Superior temporal gyrus (tissue), 1 donor: ENCODE data around the gene TXNDC11.

Experiments used
- DNase-seq: peaks from one replicate; pipeline ENCODE4 v3.0.0-alpha.2; 2016; ENCODE audit errors: extremely low spot score

Gene TXNDC11

GRCh38 chr16:11755022-11755760 is 12.5 kb upstream of the TXNDC11 start:
- DNase-seq, result no peak

GRCh38 chr16:11752856-11753255 is 10.2 kb upstream of the TXNDC11 start:
- no peak for DNase-seq

DNA sequence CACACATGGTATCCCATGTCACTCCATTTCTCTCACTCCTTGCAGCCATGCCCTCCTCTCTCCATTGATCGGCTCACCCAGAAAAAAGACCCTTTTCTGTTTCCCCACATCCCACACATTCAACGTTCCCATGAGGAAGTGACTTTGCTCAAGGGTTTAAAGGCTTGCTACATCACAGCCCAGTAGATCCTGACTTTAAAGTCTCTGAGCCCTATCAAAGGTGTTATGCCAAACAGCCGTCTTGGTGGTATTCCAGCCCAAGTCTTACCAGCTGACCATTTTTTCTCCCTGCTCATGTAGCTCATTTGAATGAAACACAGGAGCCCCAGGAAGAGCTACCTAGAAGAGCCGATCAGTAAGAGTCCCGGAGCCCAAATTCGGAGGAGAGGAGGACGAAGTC is 7.4 kb upstream of the TXNDC11 start:
- DNase-seq, result no peak

DNA sequence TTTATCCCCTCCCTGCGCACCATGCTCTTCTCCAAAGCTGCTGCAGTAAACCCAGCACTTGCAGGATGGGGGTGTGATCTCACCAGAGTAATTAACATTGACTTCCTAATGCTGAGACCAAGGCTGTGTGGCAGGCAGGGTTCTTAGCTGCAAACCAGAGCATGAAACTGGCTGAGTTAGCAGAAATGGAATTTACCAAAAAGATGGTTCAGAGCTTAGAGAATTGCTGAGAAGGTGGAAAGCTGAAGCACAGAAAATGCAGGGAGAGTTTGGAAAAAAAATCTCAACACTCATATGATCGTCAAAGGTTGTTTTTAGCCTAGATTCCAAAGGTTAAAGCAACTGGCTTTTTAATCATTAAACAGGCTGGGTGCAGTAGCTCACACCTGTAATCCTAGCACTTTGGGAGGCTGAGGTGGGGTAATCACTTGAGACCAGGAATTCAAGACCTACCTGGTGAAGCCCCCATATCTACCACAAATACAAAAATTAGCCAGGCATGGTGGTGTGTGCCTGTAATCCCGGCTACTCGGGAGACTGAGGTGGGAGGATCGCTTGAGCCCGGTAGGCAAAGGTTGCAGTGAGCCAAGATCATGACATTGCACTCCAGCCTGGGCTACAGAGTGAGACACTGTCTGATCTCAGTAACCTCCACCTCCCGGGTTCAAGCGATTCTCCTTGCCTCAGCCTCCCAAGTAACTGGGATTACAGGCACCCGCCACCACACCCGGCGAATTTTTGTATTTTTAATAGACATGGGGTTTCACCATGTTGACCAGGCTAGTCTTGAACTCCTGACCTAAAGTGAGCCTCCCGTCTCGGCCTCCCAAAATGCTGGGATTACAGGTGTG is 6.0 kb upstream of the TXNDC11 start:
- DNase-seq, result no peak

DNA sequence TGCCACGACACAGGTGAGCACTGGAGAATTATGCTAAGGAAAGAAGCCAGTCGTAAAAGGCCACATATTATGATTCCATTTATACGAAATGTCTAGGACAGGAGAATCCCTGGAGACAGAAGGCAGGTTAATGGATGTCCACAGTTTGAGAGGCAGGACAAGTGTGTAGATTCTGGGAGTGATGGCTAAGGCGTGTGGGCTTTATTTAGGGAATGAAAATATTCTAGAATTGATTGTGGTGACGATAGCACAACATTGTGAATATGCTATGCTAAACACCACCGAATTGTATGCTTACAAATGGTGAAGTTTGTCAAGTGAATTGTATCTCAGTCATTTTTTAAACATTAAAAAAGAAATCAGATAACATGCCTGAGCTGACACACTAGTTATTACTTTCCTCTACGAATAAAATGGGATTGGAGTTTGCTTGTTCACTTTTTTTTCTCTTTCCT is 5.3 kb upstream of the TXNDC11 start:
- no peak for DNase-seq

DNA sequence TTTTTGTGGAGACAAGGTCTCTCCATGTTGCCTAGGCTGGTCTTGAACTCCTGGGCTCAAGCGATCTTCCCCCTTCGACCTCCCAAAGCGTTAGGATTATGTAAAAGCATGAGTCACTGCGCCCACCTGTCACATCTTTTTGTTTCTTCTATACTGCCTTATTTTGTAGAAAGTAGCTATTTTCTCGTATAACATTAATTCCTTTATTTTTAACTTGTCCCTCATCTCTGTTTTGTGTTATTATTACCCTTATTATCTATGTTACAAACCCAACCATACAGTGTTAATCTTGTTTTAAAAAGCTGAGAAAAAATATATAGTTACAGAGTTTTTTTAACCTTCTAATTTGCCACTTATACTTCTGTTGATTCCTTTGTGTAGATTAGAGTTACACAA is 1.4 kb upstream of the TXNDC11 start:
- no peak for DNase-seq

GRCh38 chr16:11743308-11744074 is 834 bp upstream of the TXNDC11 start:
- no peak for DNase-seq

- no peak for DNase-seq
Measured at GRCh38 chr16:11742093-11742535, 543 bp downstream of the TXNDC11 start.

GRCh38 chr16:11740567-11740966 is 2.1 kb downstream of the TXNDC11 start:
- DNase-seq, result no peak

DNA sequence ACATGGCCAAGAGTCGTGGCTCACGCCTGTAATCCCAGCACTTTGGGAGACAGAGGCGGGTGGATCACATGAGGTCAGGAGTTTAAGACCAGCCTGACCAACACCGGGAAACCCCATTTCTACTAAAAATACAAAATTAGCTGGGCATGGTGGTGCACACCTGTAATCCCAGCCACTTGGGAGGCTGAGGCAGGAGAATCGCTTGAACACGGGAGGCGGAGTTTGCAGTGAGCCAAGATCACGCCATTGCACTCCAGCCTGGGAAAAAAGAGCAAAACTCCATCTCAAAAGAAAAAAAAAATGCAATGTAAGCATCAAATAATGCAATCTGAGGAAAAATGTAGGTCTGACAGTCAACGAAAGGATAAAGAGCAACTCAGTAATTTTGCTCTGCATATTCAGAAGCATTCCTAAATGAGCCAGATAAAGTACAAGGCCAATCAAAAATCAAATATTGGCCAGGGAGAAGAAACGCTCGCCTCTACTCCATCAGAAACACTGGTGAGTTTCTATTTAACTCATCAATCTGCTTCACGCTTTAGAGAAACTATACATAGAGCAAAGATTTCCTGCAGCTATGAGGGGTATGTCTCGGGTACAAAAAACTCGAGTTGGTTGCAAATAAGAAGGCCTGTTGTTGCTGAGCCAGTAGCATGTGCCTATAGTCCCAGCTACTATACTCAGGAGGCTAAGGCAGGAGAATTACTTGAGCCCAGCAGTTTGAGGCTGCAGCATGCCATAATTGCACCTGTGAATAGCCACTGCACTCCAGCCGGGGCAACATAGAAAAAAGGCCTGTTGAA is 3.7 kb downstream of the TXNDC11 start:
- no peak for DNase-seq

GRCh38 chr16:11737713-11738112 is 4.9 kb downstream of the TXNDC11 start:
- no peak for DNase-seq

GRCh38 chr16:11736903-11737302 is 5.8 kb downstream of the TXNDC11 start:
- DNase-seq, result no peak

- DNase-seq, result no peak
Measured at GRCh38 chr16:11735787-11736186, 6.9 kb downstream of the TXNDC11 start.

DNA sequence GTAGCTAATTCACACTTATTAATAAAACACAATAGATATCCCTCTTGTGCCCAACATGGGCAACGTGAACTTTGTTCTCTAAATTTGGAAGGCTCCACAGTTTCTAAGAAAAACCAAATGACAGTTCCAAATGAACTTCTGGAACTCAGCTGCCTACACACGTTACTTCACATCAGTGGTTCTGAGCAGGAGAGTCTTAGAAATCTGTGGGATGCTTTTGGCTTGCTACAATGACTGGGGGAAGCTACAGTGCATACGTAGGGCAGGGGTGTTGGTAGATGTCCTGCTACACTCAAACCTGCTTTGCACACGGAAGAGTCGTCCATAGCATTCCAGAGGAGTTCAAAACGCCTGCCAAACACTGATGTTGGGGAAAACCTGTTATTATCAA is 8.0 kb downstream of the TXNDC11 start:
- no peak for DNase-seq

GRCh38 chr16:11734025-11734652 is 8.5 kb downstream of the TXNDC11 start:
- no peak for DNase-seq

DNA sequence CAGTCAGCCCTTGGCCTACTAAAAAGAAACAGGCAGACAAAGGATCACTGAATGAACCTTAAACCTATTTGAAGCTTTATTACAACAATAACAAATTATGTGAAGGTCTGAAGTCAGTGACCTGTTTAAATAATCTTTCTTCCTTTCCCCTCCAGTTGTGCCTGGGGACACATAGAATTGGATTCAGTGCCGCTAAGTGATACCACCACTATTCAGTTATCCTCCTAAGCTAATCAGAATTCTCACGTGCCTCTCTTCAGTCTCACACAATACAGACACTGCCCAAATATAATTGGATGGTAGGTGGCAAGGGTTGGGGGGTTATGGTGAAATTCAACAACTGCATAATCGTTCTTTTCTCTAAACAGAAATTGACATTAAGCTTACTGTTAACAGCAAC is 11.4 kb downstream of the TXNDC11 start:
- no peak for DNase-seq

DNA sequence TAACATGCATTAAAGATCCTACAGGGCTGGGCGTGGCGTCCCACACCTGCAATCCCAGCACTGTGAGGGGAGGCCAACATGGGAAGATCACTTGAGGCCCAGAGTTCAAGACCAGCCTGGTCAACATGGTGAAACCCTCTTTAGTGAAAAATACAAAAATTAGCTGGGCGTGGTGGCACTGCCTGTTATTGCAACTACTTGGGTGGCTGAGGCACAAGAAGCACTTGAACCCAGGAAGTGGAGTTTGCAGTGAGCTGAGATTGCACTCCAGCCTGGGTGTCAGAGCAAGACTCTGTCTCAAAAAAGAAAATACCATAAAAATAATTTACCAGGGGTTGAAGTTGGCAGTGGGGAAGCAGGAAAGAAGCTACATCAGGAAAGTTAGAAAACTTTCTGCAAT is 12.9 kb downstream of the TXNDC11 start:
- no peak for DNase-seq

GRCh38 chr16:11727796-11728543 is 14.7 kb downstream of the TXNDC11 start:
- no peak for DNase-seq

DNA sequence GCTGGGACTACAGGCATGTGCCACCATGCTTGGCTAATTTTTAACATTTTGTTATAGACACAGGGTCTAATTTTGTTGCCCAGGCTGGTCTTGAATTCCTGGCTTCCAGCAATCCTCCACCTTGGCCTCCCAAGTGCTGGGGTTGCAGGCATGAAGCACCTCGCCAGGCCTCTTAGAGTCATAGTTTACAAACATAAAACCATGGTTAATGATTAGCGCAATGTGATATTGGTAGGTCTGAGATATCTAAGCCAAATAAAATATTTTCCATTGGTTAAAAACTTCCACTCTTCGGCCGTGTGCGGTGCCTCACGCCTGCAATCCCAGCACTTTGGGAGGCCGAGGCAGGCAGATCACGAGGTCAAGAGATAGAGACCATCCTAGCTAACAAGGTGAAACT is 16.6 kb downstream of the TXNDC11 start:
- DNase-seq, result no peak

DNA sequence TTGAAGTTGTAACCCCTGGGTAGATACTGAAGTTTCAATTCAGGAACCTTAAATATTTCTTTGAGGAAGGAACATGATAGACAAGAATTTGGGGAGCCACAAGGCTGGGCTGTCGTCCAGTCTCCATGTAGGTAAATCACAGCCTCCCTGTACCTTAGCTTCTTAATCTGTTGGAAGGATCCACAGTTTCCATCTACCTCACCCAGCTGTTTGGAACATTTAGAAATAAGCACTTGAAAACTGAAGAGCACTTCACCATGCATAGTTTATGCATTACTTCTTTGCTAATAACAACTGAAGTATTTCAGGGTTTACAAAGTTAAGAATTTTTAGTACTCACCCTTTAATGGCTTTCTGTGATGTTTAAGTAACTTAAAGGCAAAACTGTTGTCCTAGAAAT is 17.2 kb downstream of the TXNDC11 start:
- no peak for DNase-seq
